ENCODE data around the gene RAB31.
"Not testable (repeated sequence)": the region's sequence is repeated elsewhere in the genome, so short reads cannot be mapped to it uniquely, and the experiment has no call there.

RAB31 gene

DNA sequence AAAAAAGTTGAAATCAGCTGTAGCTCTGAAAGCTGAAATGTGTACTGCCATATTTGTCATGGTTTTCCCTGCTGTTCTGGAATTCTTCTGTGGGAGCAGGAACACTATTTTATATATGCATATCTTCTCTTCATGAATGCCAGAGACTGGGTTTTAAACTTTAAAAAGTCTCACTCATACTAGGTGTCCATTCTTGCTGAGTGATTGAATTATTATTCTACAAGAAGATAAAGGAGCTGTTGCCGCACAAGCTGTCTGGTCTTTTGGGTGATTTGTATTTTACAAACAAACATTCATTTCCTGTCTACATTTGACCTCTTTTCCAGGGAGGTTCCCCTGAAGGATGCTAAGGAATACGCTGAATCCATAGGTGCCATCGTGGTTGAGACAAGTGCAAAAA, 137.2 kb downstream of the RAB31 start:
- no peak for DNase-seq

DNA sequence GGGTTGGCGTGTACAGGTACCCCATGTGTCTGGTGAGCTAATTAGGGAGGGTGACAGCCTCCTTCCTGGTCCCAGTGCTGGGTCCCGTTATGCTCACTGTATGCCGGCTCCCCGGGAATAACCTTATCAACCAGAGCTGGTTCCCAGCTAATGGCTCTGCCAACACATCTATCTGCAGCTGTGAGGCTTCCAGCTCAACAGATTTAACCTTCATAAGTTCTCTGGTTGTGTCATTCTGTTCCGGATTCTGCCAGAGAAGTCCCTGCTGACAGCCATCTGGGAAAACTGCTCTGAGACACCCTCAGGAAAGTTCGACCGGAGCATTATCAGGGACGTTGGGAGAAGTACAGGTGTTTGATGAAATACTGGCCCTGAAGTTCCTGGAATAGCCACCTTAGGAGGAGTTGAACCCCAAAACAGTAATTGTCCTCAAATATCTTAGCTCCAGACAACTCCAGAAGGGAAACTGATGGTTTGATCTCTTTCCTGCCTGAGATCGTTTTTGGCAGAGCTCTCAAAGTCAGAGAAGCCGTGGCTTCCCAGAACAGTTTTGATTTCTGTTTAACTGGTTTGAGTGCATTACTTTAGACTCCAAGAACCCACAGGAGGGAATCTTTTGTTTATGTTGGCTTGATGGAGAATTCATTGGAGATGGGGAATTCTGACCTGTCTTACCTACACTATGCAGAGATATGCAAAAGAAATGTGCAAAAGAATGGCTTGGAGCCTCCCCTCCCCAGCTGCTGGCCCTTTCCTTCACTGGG, 138.2 kb downstream of the RAB31 start:
- no peak for DNase-seq

DNA sequence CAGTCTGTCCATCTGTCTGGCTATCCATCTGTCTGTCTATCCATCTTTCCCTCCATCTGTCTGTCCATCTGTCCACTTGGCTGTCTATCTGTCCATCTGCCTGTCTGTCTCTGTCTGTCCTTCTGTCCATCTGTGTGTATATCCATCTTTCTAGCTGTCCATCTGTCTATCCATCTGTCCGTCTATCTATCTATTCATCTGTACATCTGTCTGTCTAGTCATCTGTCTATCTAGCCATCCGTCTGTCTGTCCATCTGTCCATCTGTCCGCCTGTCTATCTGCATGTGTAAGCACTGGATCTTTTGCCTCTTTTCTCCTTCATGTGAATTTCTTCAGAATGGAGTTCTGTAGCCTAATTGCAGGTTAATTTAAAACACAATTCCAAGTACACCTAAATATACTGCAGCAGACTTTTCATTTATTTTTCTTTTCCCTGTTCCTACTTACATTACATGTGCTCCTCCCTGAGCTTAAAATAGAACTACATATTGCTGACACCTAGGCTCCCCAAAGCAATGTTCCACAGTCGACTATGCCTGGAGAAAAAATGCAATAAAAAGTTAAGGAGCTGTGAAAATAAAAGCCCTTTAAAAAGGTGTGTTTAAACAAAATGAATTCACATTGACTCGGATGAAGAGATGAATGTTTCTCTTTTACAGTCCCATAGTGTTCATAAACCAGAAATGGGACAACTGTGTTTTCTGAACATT, 140.2 kb downstream of the RAB31 start:
- DNase-seq: no peak

DNA sequence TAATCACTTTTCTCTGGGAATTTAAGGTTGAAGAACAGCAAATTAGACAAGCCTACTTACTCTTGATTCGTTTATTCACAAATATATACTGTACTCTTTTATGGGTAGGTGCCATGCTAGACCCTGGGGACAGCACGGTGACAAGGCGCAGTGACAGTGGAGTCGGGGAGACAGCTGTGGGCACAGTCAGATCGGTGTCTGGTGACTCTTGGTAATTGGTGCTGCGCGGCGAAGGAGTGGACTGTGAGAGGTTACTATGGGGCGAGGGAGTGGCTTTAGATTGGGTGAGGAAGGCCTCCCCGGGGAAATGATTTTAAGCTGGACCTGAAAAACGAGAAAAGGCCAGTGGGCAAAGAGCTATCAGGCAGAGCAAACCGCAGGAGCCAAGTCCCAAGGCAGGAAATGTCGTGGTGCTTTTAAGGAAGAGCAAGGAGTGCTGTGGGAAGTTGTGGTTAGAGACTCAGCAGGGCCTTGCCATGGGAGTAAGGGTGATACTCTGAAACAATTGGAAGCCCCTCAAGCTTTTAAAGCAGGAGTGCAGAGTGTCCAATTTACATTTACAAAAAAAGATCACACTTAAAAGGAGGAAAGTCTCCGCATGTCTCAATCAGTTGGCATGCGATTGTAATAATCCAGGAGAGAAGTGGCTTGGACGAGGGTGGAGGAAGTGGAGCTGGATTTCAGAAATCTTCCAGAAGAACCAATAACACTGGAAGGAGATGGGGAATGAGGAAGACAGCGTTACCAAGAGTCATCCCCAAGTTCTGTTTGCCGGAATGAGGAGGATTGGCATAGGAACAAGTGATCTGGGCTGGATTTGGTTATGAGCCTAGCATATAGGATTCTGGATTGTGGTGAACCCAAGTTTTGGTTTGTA, 141.5 kb downstream of the RAB31 start:
- DNase-seq: peak; percentile 70

DNA sequence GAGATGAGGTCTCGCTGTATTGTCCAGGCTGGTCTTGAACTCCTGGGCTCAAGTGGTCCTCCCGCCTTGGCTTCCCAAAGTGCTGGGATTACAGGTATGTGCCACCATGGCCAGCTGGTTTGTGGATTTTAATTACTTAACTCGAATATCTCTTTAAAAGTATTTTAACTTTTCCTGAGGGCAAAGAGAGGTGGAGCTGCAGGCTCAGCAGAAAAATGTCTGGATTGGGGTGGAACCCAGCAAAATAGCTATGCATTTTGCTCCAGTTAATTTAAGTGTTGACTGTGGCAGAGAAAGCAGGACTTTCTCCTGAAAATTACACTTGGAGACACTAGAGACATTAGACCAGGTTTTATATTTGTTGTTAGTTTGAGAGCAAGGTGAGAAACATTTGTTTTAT, 142.2 kb downstream of the RAB31 start:
- DNase-seq: no peak

DNA sequence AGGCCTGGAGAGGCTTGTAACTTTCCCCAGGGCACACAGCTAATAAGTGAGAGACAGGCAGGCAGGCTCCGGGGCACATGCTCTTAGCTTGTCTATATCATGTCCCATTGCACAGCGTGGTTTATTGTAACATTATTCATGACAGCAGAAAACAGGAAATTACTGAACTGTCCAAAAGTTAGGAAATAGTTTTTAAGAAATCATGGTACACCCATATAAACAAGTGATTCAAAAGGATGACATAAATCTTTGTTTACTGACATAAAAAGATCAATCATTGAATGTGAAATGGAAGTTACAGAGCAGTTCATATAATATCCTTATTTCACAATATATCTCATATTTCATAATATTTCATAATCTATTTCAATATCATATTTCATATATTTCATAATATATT, 143.4 kb downstream of the RAB31 start:
- DNase-seq: peak; percentile 57

DNA sequence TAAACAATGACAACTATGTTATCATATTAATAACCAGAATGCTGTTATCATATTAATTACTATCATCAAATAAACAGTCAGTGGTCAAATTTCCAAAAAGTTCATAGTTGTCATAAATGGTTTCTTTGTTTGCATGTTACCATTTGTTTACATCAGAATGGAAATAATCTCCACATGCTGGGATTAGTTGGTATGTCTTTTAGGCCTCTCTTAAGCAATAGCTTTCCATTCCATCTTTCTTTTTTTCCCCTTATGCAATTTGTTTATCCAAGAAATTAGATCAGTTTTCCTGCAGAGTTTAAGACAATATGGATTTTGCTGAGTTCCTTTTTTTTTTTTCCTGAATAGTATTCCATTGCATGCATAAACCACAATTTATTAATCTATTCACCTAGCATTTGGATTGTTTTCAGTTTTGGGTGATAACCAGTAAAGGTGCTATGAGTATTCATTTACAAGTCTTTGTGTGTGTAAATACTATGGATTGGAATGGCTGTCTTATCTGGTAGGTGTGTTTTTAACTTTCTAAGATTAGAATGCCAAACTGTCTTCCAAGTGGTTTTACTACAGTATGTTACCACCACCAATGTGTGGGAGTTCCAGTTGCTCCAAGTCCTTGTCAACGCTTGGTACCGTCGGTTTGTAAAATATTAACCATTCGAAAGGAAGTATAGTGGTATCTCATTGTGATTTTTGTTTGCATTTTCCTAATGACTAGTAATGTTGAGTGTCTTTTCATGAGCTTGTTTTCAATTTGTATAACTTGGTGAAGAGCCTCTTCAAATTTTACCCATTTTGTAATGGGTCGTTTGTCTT, 144.4 kb downstream of the RAB31 start:
- DNase-seq: no peak

DNA sequence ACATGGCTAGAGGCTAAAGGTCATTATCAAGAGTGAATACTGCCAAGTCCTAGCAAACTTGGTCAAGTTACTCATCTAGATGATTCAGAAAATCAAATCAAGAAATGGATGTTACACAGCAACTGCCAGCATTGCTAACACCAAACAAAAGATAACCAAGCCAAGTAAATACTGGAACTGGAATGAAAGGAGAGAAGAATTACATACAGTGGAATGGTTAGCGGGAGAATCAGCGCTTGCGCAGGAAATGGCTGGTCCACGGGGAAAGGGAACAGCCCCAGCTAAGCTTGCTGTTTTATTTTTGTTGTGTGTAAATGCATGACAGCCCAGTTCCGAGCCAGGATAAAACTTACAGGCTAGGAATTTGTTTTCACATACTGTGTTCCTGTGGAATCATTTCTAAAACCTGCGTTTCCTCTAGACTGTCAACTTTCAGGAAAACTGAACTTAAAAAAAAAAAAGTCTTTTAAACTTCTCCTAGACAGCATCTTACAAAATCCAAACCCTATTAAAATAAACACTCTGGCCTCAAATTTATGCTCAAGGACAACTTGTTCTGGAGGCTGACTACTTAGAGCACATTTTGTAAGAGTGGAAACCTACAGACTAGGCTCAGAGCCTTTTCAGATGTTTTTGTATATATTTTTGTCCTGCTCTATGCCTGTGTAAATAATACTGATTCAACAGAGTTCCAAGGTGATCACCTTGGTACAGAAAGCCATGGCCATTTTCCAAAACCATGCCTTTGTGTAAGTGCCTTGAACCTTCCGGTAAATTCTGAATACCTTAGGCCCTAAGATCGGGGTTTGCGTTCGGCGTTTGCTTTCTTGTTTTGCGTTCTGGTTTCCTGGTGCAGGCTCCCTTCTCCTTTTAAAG, 146.9 kb downstream of the RAB31 start:
- DNase-seq: no peak

DNA sequence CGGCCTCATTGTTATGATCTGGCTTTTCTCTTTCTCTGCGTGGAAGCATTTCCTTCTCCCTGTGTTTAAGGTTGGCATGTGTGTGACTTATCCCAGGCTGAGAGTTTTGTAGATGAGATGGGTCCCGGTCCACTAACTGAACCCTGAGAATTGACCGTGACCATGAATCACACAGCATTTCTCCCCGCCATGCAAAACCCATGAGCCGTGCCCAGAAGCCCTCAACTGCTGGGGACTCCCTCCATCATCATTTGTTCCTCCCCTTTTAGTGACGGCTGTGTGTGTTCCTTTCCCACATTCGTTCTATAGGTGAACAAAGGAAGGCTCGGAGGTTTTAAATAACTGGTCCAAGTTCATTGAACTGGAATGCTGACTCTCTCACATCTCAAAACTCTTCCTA, 147.6 kb downstream of the RAB31 start:
- no peak for DNase-seq

DNA sequence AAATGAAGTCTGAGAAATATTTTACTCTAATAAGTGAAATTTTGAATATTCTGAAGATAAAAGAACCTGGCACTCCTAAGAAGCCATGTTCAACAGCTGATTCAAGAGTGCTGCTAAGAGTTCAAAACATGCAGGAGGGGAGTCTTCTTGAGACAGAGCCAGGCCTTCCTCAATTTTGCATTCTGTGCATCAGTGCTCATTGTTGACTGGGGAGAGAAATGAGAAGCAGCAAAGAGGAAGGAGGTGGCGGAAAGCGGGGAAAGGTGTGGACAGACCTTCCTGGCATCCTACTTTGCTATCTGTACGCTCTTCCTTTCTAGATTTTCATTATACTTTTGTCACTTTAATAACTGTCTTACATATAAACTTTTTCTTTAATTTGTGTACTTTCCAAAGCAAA, 148.0 kb downstream of the RAB31 start:
- no peak for DNase-seq

DNA sequence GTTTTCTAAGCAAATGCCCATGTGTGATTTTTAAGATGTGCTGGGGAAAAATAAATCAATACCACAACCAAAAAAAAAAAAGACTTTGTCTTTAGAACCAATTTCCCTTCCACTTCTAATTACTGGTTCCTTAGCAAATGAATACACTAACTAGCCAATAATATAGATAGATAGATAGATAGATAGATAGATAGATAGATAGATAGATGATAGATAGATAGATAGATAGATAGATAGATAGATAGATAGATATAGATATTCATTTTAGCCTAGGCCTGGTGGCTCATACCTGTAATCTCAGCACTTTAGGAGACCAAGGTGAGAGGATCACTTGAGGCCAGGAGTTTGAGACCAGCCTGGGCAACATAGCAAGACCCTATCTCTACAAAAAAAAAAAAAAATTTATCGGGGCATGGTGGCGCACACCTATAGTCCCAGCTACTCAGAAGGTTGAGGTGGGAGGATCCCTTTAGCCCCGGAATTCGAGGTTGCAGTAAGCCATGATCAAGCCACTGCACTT, 149.4 kb downstream of the RAB31 start:
- DNase-seq: not testable (repeated sequence)

DNA sequence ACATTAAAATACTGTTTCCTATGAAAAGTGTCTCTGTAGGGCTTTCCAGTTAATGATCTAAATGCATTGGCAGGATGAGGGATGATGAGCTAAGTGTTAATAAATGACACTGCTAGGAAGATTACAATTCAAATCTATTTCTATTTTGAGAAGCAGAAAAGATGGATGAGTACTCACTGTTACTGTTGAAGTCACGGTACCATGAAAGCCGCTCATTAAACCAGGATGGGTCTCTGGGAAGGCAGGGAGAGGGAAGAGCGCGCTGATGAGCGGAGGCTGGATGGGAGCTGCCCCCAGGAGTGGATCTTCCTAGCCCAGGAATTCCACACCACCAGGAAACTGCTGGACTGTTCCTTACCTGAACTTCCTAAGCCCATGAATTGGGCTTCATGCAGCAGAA, 150.5 kb downstream of the RAB31 start:
- DNase-seq: no peak

DNA sequence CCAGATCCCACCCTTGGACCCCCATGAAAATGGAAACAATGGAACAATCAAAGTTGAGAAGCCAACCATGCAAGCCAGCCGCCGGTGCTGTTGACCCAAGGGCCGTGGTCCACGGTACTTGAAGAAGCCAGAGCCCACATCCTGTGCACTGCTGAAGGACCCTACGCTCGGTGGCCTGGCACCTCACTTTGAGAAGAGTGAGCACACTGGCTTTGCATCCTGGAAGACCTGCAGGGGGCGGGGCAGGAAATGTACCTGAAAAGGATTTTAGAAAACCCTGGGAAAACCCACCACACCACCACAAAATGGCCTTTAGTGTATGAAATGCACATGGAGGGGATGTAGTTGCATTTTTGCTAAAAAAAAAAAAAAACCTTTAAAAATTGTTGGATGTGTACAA, 151.1 kb downstream of the RAB31 start:
- no peak for DNase-seq

DNA sequence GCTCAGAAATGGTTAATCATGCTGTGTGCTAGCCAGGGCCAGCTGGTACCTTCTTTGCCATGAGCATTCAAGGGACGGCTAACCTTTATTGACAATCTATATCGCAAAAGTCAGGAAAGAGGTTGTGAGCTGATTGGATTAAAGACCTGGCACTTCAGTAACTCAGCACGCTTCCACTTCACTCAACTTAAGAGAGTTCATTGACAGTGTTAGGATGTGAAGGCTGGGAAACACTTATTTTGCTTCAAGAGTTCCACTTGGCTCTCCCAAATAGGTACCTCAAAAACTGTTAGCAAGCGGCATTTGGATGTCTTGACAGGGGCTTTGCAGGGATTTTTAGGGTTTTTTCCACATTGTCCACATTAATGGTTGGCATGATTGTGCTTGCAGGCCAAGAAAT, 152.6 kb downstream of the RAB31 start:
- DNase-seq: no peak

DNA sequence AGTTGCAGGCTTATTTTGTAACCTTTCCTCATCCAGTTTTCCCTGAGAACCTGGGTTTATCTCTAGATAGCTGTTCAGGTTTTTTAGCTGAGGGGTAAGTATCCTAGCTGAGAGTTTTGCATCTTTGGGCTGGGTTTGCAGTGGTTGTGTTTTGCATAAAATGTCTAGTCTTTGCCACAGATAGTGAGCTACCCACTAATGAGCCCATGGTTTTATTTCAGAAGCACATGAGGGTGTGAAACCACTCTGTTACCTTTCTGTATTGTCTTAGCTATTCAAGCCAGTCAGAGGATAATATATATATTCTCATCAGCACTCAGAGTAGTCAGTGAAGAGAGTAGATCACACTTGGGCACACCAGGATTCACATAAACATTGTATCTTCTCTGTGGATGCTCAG, 153.1 kb downstream of the RAB31 start:
- no peak for DNase-seq

DNA sequence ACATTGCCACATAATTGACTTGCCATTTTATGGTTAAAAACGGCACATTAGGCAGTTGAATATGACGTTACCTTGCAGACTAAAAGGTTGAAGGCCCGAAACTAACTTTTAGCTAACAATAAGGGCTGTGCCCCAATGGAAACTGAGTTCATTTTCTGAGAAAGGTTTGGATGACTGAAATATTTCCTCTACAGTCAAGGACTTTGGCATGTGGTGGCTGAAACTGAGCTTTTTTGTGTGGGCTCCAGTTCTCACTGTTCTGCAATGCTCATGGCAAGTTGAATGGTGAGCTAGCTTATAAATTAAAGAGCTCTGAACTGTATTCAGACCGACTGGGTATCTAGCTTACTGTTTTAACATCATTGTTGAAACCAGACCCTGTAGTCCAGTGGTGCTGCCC, 153.8 kb downstream of the RAB31 start:
- DNase-seq: no peak

DNA sequence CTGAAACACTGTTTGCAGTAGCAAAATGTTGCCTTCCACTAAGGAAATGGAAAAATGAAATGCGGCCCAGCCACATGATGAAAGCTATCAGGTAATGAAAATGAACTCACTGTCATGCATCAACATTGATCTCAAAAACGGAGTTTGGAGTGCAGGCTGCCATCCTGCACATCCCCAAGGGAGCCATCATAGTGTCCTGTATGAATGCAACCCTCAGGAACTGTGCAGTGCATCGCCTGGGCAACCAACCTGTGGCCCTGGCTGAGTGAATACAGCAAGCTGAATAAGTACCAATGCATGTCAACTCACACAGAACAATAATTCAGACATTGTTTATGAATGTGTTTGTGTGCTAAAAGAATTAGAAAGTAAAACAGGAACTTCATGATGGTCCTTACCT, 154.6 kb downstream of the RAB31 start:
- DNase-seq: no peak

DNA sequence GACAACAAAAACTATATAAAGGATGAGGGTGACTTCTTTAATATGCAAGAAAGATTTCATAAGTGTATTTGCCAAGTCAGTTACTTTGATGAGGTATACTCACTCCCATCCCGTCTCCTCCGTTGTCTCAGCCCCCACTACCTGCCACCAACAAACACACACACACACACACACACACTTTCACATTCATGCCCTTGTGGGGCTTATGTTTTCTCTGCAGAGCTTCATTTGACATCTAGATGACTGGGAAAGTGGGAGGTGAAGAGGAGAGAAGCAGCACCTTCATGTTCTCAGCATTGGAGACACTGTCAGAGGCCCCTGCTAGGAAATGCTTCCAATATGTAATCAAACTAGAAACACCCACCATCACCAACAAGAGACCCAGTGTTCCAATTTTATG, 155.2 kb downstream of the RAB31 start:
- no peak for DNase-seq

DNA sequence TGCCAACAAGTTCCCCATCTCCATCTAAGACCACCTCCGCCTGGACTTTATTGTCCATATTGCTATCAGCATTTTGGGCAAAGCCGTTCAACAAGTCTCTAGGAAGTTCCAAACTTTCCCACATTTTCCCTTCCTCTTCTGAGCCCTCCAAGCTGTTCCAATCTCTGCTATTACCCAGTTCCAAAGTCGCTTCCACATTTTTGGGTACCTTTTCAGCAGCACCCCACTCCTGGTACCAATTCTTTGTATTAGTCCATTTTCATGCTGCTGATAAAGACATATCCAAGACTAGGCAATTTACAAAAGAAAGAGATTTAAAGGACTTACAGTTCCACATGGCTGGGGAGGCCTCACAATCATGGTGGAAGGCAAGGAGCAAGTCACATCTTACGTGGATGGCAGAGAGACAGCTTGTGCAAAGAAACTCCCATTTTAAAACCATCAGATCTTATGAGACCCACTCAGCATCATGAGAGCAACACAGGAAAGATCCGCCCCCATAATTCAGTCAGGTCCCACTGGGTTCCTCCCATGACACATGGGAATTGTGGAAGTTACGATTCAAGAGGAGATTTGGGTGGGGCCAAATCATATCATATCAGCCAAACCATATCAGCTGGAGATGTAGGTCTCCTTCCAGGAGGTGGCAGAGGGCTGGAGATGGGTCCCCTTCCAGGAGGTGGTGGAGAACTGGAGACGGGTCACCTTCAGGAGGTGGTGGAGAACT, 157.8 kb downstream of the RAB31 start:
- no peak for DNase-seq

DNA sequence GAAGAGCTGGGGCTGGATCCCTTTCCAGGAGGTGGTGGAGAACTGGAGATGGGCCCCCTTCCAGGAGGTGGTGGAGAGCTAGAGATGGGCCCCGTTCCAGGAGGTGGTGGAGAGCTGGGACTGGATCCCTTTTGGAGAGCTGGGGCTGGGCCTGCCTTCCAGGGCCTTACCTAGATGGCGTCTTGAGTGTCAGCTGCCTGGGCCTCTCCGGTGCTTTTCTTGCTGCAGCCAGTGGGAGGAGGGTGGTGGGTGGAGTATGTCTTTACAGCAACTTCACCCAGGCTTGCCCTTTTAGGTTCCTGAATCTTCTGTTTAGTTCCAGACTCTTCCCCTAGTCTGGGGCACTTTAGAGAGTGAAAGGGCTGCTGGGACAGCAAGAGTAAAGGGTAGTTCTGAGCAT, 158.5 kb downstream of the RAB31 start:
- DNase-seq: no peak

DNA sequence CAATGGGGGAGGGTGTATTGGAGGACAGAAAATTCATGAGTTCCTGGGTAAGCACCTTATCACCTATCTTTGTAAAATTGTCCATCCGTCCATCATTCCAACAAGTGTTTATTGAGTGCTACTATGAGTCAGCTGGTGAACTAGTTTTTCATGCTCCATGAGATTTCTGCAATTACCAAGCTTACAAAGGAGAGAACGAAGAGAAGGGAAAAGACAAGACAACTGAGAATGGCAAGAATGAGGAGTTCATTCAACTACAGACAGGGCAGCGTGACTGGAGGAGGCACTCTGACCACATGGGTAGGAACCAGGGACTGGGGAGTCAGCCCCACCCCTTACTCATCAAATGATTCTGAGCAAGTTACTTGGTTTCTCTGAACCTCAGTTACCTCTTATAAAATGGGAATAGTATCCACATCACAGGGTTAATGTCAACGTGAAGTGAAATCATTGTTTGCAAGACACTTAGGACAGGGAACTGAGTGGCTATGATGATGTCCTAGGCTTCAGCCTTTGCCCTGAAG, 159.0 kb downstream of the RAB31 start:
- DNase-seq: no peak
